ENCODE measurements around the gene EDARADD. TPM values are rescaled to one million over a fixed set of nuclear protein-coding genes. Genes with fewer than 3 reads are reported as not detected.
A peak's percentile ranks its signal among the peaks of the same experiment; 100 is the strongest.

Gene EDARADD
- total and polyA plus RNA-seq, 4 donors = 0.13 to 0.67 (median 0.26) TPM

GRCh38 chr1:236514703-236515442 lies 120.8 kb downstream of the EDARADD start (continued):
- TF ChIP-seq REST (IDR thresholded peaks at IDR 0.05) (no peak), YY1 (IDR thresholded peaks at IDR 0.05) (no peak), FOXA1 (IDR thresholded peaks at IDR 0.05) (no peak), GABPA (IDR thresholded peaks at IDR 0.05 in 1 of 2, conservative IDR thresholded peaks at IDR 0.05 in 1 of 2) (no peak), EGR1 (IDR thresholded peaks at IDR 0.05; ENCODE audit: low read depth in 2 of 2) (no peak), FOXA2 (IDR thresholded peaks at IDR 0.05) (peak; percentile 39), RXRA (IDR thresholded peaks at IDR 0.05) (peak; percentile 72 to 80), HNF4G (IDR thresholded peaks at IDR 0.05) (no peak), JUND (IDR thresholded peaks at IDR 0.05) (no peak)
- TF ChIP-seq, protein P1, sequence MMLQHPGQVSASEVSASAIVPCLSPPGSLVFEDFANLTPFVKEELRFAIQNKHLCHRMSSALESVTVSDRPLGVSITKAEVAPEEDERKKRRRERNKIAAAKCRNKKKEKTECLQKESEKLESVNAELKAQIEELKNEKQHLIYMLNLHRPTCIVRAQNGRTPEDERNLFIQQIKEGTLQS (IDR thresholded peaks at IDR 0.05) = no peak

GRCh38 chr1:236515443-236515958 lies 121.4 kb downstream of the EDARADD start:
- 23% methylated on average over 4 of the region's 4 CpGs for WGBS
- Histone ChIP-seq H3K27ac (ENCODE audit: low read depth in 1 of 2, low read length in 2 of 2) (peak overlapping the region; percentile 5 to 59), H3K4me1 (ENCODE audit: control insufficient read depth in 4 of 4, insufficient read depth in 4 of 4, low read length in 3 of 4) (peaks cover 3 to 37% (median 28%) of the 10 kb centered on the region in 4 donors), H3K36me3 (ENCODE audit: control insufficient read depth in 4 of 4, insufficient read depth in 3 of 4, low read depth in 1 of 4, low read length in 3 of 4) (no peaks in the 10 kb centered on the region), H3K9ac (ENCODE audit: low read depth in 1 of 2, low read length in 2 of 2) (peak overlapping the region in 1 of 2 donors; percentile 21), H3K9me3 (ENCODE audit: control insufficient read depth in 4 of 4, low read length in 3 of 4) (no peaks in the 10 kb centered on the region), H3K4me3 (ENCODE audit: low read depth in 1 of 3, low read length in 3 of 3) (no peak overlapping the region), H3K27me3 (ENCODE audit: control insufficient read depth in 4 of 4, insufficient read depth in 4 of 4, low read length in 3 of 4) (no peaks in the 10 kb centered on the region)
- TF ChIP-seq GABPA (IDR thresholded peaks at IDR 0.05 in 1 of 2, conservative IDR thresholded peaks at IDR 0.05 in 1 of 2) (no peak), JUND (IDR thresholded peaks at IDR 0.05) (no peak), MAX (IDR thresholded peaks at IDR 0.05) (peak; percentile 14), YY1 (IDR thresholded peaks at IDR 0.05) (no peak), NR2F2 (IDR thresholded peaks at IDR 0.05) (peak; percentile 88), REST (IDR thresholded peaks at IDR 0.05) (peak; percentile 32), EGR1 (IDR thresholded peaks at IDR 0.05; ENCODE audit: low read depth in 2 of 2) (no peak), RAD21 (IDR thresholded peaks at IDR 0.05) (no peak), FOXA1 (IDR thresholded peaks at IDR 0.05) (no peak), SP1 (IDR thresholded peaks at IDR 0.05) (peak; percentile 2), RXRA (IDR thresholded peaks at IDR 0.05) (peak in 1 of 2 donors; percentile 32), HNF4A (conservative IDR thresholded peaks at IDR 0.05) (no peak), HNF4G (IDR thresholded peaks at IDR 0.05) (no peak), CTCF (IDR thresholded peaks at IDR 0.05; ENCODE audit: low read depth, low read length, missing input control) (no peak), FOXA2 (IDR thresholded peaks at IDR 0.05) (no peak), TAF1 (conservative IDR thresholded peaks at IDR 0.05) (no peak)
- TF ChIP-seq, protein P1 (IDR thresholded peaks at IDR 0.05) = no peak
- TF ChIP-seq, protein P2, sequence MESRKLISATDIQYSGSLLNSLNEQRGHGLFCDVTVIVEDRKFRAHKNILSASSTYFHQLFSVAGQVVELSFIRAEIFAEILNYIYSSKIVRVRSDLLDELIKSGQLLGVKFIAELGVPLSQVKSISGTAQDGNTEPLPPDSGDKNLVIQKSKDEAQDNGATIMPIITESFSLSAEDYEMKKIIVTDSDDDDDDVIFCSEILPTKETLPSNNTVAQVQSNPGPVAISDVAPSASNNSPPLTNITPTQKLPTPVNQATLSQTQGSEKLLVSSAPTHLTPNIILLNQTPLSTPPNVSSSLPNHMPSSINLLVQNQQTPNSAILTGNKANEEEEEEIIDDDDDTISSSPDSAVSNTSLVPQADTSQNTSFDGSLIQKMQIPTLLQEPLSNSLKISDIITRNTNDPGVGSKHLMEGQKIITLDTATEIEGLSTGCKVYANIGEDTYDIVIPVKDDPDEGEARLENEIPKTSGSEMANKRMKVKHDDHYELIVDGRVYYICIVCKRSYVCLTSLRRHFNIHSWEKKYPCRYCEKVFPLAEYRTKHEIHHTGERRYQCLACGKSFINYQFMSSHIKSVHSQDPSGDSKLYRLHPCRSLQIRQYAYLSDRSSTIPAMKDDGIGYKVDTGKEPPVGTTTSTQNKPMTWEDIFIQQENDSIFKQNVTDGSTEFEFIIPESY (IDR thresholded peaks at IDR 0.05) = no peak
- no peak for DNase-seq (ENCODE audit: low spot score)

All from liver (tissue), 9 donors.